HL-60/S4 (cell line): ENCODE measurements around the gene ELOVL1.
"Not testable (repeated sequence)": the region's sequence is repeated elsewhere in the genome, so short reads cannot be mapped to it uniquely, and the experiment has no call there.

Source experiments
- in situ Hi-C: fragments of 300-500 bp; cut with MboI; formaldehyde crosslinking; loops from 2 replicates; pipeline ENCODE4 v1.14.3; 2022; ENCODE audit warnings: low sequenced_read_pairs

The ELOVL1 gene

GRCh38 chr1:43382027-43382779 lies 14.4 kb upstream of the ELOVL1 start:
- in situ Hi-C loops, result no loop called here

- in situ Hi-C loops, result no loop called here
These were observed 13.8 kb upstream of the ELOVL1 start for GRCh38 chr1:43381612-43382011.

GRCh38 chr1:43379476-43379875 lies 11.7 kb upstream of the ELOVL1 start:
- in situ Hi-C loops, result no loop called here

- in situ Hi-C loops, result no loop called here
These were observed 10.0 kb upstream of the ELOVL1 start for GRCh38 chr1:43377831-43378230.

GRCh38 chr1:43376723-43377235 lies 9.0 kb upstream of the ELOVL1 start:
- in situ Hi-C loops, result no loop called here

- in situ Hi-C loops, result no loop called here
These were observed 5.5 kb upstream of the ELOVL1 start for GRCh38 chr1:43373066-43373940.

GRCh38 chr1:43372172-43372571 lies 4.4 kb upstream of the ELOVL1 start:
- in situ Hi-C loops, result no loop called here

- in situ Hi-C loops, result no loop called here
These were observed 2.8 kb upstream of the ELOVL1 start for GRCh38 chr1:43370564-43370963.

GRCh38 chr1:43369779-43370178 lies 2.0 kb upstream of the ELOVL1 start:
- in situ Hi-C loops, result not testable (repeated sequence)

- in situ Hi-C loops, result no loop called here
These were observed 822 bp upstream of the ELOVL1 start for GRCh38 chr1:43368646-43369020.

GRCh38 chr1:43367026-43367903 lies 546 bp downstream of the ELOVL1 start:
- in situ Hi-C loops, result no loop called here

GRCh38 chr1:43366601-43367025 lies 1.2 kb downstream of the ELOVL1 start:
- in situ Hi-C loops, result no loop called here

- in situ Hi-C loops, result no loop called here
These were observed 1.6 kb downstream of the ELOVL1 start for GRCh38 chr1:43366179-43366578.

- in situ Hi-C loops, result no loop called here
These were observed 2.1 kb downstream of the ELOVL1 start for GRCh38 chr1:43365678-43366077.

GRCh38 chr1:43363935-43364525 lies 3.8 kb downstream of the ELOVL1 start:
- in situ Hi-C loops, result no loop called here

GRCh38 chr1:43363283-43363934 lies 4.4 kb downstream of the ELOVL1 start:
- in situ Hi-C loops, result no loop called here

GRCh38 chr1:43360616-43361015 lies 7.2 kb downstream of the ELOVL1 start:
- in situ Hi-C loops, result no loop called here

GRCh38 chr1:43359696-43360095 lies 8.1 kb downstream of the ELOVL1 start:
- in situ Hi-C loops, result no loop called here

- in situ Hi-C loops, result no loop called here
These were observed 8.8 kb downstream of the ELOVL1 start, which contains the start of gene CDC20 for GRCh38 chr1:43358746-43359693. TSS of gene CDC20 (plus strand) at chr1:43358981. CDS start at chr1:43359216, 235 bp downstream.
